NCI-H2107 treated with DMSO at 0.1 percent for 48 hours (cell line): ENCODE results near the gene MPPED1.

Source experiments
- DNase-seq: peaks from one replicate; lab custom pipeline; 2025; ENCODE audit not compliant: unreplicated experiment; lab: John Stamatoyannopoulos, UW

The MPPED1 gene

GRCh38 chr22:43411869-43412807, at the start of gene MPPED1:
Gene MPPED1 (plus strand): TSS chr22:43412014. CDS start chr22:43424986, 12,972 bp downstream.
- DNase-seq = no peak

DNA sequence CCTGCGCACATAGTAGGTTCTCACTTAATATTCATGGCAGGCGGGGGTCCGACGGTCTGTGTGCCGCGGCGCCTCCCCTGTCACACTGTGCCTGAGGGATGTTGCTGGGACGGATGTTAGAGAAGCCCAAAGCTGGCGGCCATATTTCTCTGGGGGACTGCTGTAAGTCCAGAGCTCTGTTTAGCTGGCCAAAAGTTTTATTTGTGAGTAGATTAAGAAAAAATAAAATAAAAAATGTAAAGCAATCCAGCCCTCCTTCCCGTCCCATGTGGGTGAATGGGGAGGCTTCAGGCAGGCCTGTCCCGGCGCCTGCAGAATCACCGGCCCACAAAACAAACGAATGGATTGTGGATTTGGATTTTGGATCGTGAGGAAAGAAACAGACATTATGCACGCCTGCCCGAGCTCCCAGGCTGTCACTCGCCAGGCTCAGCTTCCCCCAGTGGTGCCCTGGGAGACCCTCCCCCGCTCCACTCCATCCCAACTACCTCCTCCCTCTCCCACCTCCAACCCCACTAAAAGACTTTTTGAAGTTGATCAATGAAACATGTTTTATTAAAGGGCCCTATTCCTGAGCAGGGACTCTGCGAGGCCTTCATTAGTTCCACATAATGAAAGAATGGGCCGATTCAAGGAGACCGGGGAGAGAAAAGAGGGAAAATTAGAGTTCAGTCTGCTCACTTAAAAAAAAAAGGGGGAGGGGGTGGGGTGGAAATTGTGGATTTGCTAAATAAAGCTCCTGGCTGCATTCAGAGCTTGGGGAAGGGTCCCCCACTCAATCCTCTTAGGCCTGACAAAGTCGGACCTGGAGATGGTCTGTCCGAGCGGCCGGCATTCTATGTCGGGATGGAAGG, 48.3 kb upstream of the MPPED1 start:
- DNase-seq = no peak

DNA sequence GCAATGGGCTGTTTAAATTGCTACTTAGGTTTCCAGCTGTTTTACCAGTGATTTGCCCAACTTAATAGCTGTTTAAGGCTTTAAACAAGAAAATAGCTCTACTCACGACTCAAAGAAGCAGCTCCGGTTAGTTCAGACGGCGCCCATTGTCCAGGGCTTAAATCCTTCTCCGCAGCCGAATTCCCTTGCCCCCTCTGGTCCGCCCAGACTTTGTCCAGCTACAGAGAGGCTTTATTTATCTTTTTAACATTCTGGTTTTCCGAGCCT, 47.7 kb upstream of the MPPED1 start:
- DNase-seq = no peak

- no peak for DNase-seq
These were observed 45.9 kb upstream of the MPPED1 start for GRCh38 chr22:43365715-43366440.

DNA sequence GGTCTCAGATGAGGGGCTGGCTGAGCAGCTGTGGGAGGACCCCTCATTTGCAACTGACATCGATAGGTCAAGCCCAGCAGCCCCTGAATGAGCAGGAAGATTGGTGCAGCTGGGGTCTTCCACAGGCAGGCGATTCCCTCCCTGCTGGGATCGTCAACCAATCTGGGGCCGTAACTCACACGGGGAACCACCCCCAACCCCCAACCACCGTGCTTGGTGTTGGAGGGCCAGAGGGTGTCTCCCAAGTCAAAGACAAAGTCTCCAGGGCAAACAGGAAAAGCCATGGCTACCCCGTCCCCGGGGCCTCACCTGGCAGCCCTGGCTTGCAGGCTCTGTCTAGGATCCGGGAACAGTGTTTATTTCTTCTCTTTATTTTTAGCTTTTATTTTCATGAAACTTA, 41.8 kb upstream of the MPPED1 start:
- no peak for DNase-seq

- no peak for DNase-seq
These were observed 35.8 kb upstream of the MPPED1 start for GRCh38 chr22:43375951-43376455.

GRCh38 chr22:43376765-43377547, 34.9 kb upstream of the MPPED1 start:
- no peak for DNase-seq

DNA sequence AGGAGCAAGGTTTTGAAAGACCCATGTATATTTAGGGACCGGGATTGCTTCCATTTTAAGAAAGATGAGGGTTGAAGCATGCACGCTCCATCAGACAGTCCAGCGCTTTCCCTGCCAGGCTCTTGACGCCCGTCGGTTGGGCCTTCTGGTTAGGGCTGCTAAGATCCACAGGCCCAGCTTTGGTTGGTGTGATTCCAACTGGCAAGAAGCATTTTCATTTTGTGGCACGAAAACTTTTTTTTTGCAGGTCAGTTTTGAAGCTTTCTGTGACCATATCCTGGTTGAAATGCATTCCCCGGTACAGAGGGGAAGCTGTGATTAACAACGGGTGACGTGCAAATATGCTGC, 34.3 kb upstream of the MPPED1 start:
- DNase-seq = no peak

DNA sequence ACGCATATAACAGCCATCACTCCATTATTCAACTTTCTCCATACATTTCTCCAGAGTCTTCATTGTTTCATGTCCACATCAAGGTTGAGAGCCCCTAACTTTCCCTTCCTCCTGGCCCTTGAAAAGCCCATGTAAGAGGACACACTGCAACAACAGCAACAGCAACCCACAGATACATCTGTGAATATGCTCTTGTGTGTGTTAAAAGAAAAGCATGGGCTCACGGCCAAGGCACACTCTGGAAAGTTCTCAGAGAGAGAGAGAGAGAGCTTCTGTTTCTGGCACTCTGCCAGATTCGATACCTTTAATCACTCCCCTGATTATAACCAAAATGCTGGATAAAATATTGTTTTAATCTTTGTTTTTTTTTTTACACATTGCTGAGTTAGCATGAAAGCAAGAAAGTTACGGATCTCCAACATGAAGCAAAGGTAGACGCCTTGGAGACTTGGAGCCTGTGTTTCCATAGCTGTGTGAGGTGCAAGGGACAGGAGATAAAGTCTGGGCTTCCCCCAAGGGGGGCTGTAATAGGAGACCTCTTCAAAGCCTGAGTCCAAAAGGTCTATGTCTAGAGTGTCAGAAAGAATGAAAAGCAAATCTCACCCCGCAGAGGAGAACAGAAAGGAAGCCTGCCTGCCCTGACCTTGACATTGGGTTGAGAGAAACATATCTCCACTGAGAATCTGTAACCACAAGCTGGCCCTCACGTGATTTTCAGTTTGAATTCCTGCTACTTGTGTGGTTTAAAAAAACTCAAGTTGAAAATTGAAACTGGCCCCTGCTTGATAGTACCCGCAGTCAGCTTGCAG, 33.7 kb upstream of the MPPED1 start:
- DNase-seq = no peak

- no peak for DNase-seq
These were observed 30.1 kb upstream of the MPPED1 start for GRCh38 chr22:43381693-43382092.

DNA sequence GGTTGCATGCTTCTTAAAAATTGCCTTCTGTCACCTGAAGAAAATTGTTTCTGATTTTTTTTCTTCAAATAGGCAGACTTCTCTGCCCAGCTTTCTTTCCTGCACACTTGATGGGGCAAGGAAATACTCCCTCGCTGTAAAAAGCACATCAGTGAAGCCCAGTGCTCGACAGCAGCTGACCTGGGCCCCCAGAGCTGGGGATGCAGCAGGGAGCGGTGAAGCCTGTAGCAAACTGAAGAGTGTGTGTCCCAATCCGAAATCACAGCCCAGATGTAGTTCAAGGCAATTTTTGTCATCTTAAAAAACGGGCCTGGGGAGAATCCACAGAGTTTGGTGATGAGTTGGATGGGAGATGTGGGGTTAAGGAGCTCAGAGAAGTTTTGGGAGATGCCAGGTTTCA, 27.0 kb upstream of the MPPED1 start:
- DNase-seq = no peak

GRCh38 chr22:43385770-43386641, 25.8 kb upstream of the MPPED1 start:
- DNase-seq = peak; percentile 48

DNA sequence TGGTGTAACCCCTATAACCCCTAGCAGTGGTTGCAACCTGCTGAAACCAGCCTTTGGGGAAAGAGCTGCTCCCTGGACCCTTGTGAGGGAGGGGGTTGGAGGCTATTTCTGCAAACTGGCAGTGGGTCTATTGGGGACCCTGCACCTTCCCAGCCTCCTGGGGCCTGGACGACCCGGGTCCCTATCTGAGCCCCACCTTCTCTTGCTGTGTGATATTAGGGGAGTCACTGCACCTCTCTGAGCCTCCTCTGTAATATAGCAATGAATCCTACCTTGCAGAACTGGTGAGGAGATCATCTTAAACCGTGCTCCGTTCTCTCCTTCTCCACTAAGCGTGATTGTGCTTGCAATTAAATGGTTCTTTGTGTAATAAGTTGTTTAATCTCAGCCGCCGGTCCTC, 24.0 kb upstream of the MPPED1 start:
- no peak for DNase-seq

DNA sequence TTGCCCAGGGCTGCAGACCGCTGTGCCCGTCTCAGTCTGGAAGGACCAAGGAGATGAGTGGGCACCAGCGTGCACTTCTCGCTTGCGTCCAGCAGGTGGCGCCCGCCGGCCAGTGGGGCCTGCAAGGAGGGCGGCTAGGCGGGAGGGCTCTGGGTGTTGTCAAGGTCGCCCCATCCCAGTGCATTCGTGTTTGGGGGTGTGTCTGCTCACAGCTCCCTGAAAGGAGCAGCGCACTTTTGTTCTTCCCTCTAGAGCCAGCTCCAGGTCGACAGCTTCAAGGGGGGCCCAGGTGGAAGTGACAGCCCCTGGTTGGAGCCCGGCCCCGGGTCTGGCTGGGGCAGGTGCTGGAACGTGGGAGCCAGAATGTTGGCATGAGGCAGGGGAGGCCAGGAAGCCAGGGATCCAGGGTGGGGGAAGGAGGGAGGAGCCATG, 23.4 kb upstream of the MPPED1 start:
- peak; percentile 16 for DNase-seq

DNA sequence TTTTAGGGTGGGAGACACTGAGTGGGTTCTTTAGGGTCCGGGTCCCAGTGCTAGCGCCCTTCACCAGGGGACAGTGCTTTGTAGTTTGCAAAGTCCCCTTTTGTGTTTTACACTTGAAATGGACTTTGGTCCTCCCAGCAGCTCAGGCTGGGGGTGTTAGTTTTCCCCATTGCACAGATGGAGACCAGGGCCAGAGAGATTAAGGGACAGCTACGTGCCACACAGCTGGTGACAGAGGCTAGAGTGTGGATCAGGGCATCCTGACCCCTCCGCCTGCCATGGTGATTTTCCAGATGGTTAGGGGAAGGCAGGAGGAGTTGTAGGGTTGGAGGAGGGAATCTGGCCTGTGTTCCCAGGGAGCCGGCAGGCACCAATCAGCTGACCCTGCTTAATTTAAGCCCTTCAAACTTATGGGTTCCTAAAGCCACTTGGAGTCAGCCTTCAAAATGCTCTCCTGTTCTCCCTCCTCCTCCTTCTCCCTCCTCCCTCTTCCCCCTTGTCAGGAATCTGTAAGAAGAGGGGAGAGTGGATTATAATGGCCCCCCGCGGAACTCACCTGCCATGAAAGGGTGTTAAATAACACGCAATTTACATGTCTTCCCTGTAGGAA, 22.5 kb upstream of the MPPED1 start:
- peak; percentile 50 for DNase-seq

DNA sequence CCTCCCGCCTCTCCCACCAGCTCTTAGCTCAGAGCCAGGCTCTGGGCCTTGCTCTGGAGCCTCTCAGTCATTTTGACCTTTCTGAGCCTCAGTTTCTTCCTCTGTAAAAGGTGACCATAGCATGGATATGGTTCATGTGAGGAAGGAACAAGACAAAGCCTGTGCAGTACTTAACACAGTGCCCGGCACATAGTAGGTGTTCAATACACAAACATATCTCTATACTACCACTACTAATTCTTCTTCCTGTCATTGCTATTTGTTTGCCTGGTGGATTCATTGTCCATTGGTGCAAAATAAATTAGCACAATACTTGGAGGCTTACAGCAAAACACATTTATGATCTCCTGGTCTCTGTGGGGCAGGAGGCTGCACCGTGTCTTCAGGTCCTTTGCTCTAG, 21.6 kb upstream of the MPPED1 start:
- DNase-seq = no peak

GRCh38 chr22:43390872-43391271, 20.9 kb upstream of the MPPED1 start:
- no peak for DNase-seq

DNA sequence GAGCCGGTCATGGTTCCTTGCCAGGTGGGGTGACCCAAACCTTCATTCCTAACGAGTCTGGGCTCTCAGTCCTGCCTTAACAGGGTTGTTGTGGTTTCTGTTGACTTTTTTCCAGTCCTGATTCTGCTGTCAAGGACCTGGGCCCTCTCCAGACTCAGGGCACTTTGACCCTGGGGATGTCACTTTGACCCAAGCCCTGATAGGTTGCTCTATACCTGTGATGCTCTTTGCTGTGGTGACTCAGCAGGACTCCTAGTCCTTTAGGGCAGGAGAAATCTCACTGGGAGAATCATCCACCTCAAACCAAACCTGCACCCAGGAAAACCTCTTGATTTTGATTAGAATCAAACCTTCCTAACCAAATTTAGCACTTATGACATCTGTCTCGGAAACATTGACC, 20.5 kb upstream of the MPPED1 start:
- no peak for DNase-seq
